LNCAP (cell line): Measurements from ENCODE around the gene SMYD5.

ENCODE experiments used
- CTCF ChIP-seq: fragments of 450-650 bp; IDR thresholded peaks from 2 replicates; pipeline ENCODE4 v1.5.1; 2017; ENCODE audit warnings: mild to moderate bottlenecking

SMYD5 gene

GRCh38 chr2:73264332-73264606, 50.2 kb downstream of the SMYD5 start:
- TF ChIP-seq CTCF, result no peak

- no peak for TF ChIP-seq CTCF
Measured at GRCh38 chr2:73264783-73265182, 50.7 kb downstream of the SMYD5 start.

- TF ChIP-seq CTCF, result no peak
Measured at GRCh38 chr2:73265298-73266060, 51.4 kb downstream of the SMYD5 start.

DNA sequence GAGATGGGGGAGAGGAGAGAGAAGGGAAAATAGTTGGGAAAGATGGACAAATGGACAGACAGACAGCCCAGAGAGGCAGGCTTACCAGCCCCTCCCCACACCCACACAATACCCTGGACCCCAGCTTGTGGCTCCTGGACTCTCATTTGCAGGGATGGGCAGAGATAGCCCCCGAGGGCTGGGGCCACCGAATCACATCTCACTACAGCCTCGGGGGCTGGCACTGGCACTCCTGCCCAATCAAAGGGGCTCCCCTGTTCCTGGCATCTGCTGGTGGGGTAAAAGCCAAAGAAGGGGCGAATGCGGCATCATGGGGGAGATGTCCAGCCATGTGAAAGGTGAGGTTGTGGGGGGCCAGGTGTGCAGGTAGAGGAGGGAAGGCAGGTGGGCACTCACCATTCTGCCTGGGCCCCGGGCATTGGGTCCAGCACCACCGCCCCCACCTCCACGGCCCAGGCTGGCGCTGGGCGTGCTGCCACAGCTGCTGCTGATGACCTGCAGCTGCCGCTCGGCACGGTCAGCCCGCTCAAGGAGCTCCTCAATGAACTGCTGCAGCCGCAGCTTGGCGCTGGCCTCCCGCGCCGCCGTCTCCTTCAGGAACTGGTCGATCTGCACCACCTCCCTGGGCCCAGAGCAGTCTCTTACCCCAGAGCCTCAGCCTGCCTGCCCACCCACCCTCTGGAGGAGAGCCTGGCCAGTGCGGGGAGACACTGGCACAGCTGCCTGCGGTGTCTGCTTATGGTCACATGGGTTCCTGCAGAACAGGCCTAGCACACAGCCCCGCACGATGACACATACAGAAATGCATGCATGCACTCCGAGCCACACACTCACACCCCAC, 52.2 kb downstream of the SMYD5 start:
- TF ChIP-seq CTCF, result no peak

GRCh38 chr2:73267008-73267407, 53.0 kb downstream of the SMYD5 start:
- TF ChIP-seq CTCF, result no peak

- no peak for TF ChIP-seq CTCF
Measured at GRCh38 chr2:73268366-73268829, 54.4 kb downstream of the SMYD5 start.

- TF ChIP-seq CTCF, result peak; percentile 29; the same call in 1 of the 2 replicates
Measured at GRCh38 chr2:73268830-73269685, 55.0 kb downstream of the SMYD5 start.
